Glutamatergic neuron (in vitro differentiated cells): ENCODE measurements around the gene MAPK8IP2. TPM values are rescaled to one million over a fixed set of nuclear protein-coding genes. Genes with fewer than 3 reads are reported as not detected.

Experiments
- DNase-seq: peaks from one replicate; pipeline ENCODE4 v3.0.0; 2022
- H3K27ac Mint-ChIP-seq: one replicate; pipeline ENCODE4 v1.8.0; 2020; ENCODE audit warnings: mild to moderate bottlenecking, mixed read lengths, inconsistent platforms; ENCODE audit not compliant: unreplicated experiment
- H3K27me3 Mint-ChIP-seq: one replicate; pipeline ENCODE4 v1.8.0; 2020; ENCODE audit warnings: mild to moderate bottlenecking, moderate library complexity, mixed read lengths, inconsistent platforms; ENCODE audit not compliant: unreplicated experiment
- H3K36me3 Mint-ChIP-seq: one replicate; pipeline ENCODE4 v1.8.0; 2020; ENCODE audit warnings: mild to moderate bottlenecking, mixed read lengths, inconsistent platforms; ENCODE audit not compliant: unreplicated experiment
- H3K4me1 Mint-ChIP-seq: one replicate; pipeline ENCODE4 v1.8.0; 2020; ENCODE audit warnings: mild to moderate bottlenecking, low read depth, mixed read lengths, inconsistent platforms; ENCODE audit not compliant: unreplicated experiment
- H3K4me3 Mint-ChIP-seq: one replicate; pipeline ENCODE4 v1.8.0; 2020; ENCODE audit warnings: mild to moderate bottlenecking, mixed read lengths, inconsistent platforms; ENCODE audit not compliant: unreplicated experiment
- H3K9me3 Mint-ChIP-seq: one replicate; pipeline ENCODE4 v1.8.0; 2020; ENCODE audit warnings: mild to moderate bottlenecking, moderate library complexity, mixed read lengths, inconsistent platforms; ENCODE audit not compliant: unreplicated experiment
- CTCF ChIP-seq: fragments of 200-600 bp; sonication (generic); IDR thresholded peaks from one replicate; pipeline ENCODE4 v1.5.0; 2021; ENCODE audit not compliant: partially characterized antibody, unreplicated experiment
- total RNA-seq: library from RNA; stranded (reverse); fragmentation: NEBNext Ultra II Directional; extraction: Animal tissue kit (Norgen Biotek cat#: 25700); gene quantifications from one replicate; pipeline ENCODE4 v1.2.1, GENCODE V29; 2021; ENCODE audit not compliant: unreplicated experiment

Gene MAPK8IP2
- total RNA-seq, 1 donor from 2014 or later = 143 TPM

DNA sequence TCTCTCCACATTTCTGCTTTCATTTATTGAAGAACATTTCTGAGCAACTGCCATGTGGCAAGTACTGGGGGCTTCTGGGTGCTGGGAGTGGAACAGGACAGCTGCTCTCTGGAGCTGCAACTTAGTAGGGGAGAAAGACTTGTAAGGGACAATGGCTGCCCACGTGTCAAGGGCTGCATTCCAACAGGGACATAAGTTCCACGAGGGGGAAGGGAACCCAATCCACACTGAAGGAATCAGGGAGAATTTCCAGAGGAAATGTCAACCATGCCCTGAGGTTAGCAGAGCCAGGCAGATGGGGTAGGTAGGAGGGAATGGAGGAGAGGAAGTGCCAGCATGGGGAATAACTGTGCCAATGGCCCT, 1.7 kb downstream of the MAPK8IP2 start:
- peaks cover 15% of the 10 kb centered on the region for H3K9me3 Mint-ChIP-seq
- H3K36me3 Mint-ChIP-seq = peaks cover 12% of the 10 kb centered on the region
- no peak for DNase-seq
- TF ChIP-seq CTCF = no peak
- peak overlapping the region; percentile 93 for H3K4me3 Mint-ChIP-seq
- H3K27me3 Mint-ChIP-seq = peaks cover 23% of the 10 kb centered on the region
- peaks cover 17% of the 10 kb centered on the region for H3K4me1 Mint-ChIP-seq
- H3K27ac Mint-ChIP-seq = peak overlapping the region; percentile 60

GRCh38 chr22:50603511-50604255, 3.1 kb downstream of the MAPK8IP2 start:
- DNase-seq = no peak
- peaks cover 25% of the 10 kb centered on the region for H3K27me3 Mint-ChIP-seq
- no peak overlapping the region for H3K27ac Mint-ChIP-seq
- no peak overlapping the region for H3K4me3 Mint-ChIP-seq
- peaks cover 17% of the 10 kb centered on the region for H3K9me3 Mint-ChIP-seq
- TF ChIP-seq CTCF = no peak
- H3K4me1 Mint-ChIP-seq = peaks cover 17% of the 10 kb centered on the region
- peaks cover 9% of the 10 kb centered on the region for H3K36me3 Mint-ChIP-seq

DNA sequence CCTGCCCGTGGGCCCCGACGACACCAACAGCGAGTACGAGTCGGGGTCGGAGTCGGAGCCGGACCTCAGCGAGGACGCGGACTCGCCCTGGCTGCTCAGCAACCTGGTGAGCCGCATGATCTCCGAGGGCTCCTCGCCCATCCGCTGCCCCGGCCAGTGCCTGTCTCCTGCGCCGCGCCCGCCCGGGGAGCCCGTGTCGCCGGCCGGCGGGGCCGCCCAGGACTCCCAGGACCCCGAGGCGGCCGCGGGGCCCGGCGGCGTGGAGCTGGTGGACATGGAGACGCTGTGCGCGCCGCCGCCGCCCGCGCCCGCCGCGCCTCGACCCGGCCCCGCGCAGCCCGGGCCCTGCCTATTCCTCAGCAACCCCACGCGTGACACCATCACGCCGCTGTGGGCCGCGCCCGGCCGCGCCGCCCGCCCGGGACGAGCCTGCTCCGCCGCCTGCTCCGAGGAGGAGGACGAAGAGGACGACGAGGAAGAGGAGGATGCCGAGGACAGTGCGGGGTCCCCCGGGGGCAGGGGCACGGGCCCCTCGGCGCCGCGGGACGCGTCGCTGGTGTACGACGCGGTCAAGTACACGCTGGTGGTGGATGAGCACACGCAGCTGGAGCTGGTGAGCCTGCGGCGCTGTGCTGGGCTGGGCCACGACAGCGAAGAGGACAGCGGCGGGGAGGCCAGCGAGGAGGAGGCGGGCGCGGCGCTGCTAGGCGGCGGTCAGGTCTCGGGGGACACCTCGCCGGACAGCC, 3.8 kb downstream of the MAPK8IP2 start:
- Mint-ChIP-seq H3K27ac (no peak overlapping the region), H3K9me3 (peaks cover 19% of the 10 kb centered on the region), H3K27me3 (peaks cover 25% of the 10 kb centered on the region), H3K4me1 (peaks cover 17% of the 10 kb centered on the region), H3K4me3 (no peak overlapping the region), H3K36me3 (peaks cover 9% of the 10 kb centered on the region)
- no peak for DNase-seq
- TF ChIP-seq CTCF = no peak

DNA sequence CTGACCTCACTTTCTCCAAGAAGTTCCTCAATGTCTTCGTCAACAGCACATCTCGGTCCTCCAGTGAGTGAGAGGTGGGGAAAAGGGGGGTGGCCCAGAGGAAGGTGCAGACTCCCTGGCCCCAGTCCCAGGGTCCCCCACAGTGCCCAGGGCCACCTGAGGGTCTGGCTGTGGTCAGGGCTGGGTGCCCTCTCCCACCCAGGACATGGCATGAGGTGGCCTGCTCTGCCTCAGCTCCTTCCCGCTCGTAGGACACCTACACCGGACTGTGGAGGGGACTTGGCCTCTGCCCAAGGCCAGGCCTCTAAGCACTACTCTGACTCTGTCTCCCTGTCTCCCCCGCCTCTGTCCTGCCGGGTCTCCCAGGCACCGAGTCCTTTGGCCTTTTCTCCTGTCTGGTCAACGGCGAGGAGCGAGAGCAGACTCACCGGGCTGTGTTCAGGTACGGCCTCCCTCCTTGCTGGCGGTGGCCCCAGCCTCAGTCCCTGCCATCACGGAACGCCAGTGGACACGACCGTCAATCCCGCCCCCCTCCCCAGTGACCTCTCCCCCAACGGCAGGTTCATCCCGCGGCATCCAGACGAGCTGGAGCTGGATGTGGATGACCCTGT, 4.5 kb downstream of the MAPK8IP2 start:
- H3K36me3 Mint-ChIP-seq = peaks cover 5% of the 10 kb centered on the region
- H3K9me3 Mint-ChIP-seq = peaks cover 17% of the 10 kb centered on the region
- TF ChIP-seq CTCF = no peak
- no peak overlapping the region for H3K4me3 Mint-ChIP-seq
- H3K27ac Mint-ChIP-seq = no peak overlapping the region
- H3K27me3 Mint-ChIP-seq = peaks cover 20% of the 10 kb centered on the region
- peaks cover 14% of the 10 kb centered on the region for H3K4me1 Mint-ChIP-seq
- no peak for DNase-seq
